GM23248 (cell line): ENCODE data around the gene UPF1.
"Not testable (repeated sequence)": the region's sequence is repeated elsewhere in the genome, so short reads cannot be mapped to it uniquely, and the experiment has no call there.

ENCODE experiments used
- EZH2 ChIP-seq: fragments of 200-600 bp; sonication (generic); IDR thresholded peaks from 2 replicates; pipeline ENCODE4 v1.6.1; 2018; ENCODE audit warnings: antibody characterized with exemption, mild to moderate bottlenecking; ENCODE audit not compliant: insufficient read depth, poor library complexity, severe bottlenecking
- EZH2phosphoT487 ChIP-seq: fragments of 200-600 bp; sonication (generic); IDR thresholded peaks from 2 replicates; pipeline ENCODE4 v1.6.1; 2018; ENCODE audit warnings: antibody characterized with exemption, moderate library complexity, mild to moderate bottlenecking, low read depth; ENCODE audit not compliant: insufficient read depth

GRCh38 chr19:18902519-18902918 lies 70.8 kb downstream of the UPF1 start:
- not testable (repeated sequence) for TF ChIP-seq EZH2phosphoT487, EZH2
